Activated CD8-positive, alpha-beta T cell treated with anti-CD3 and anti-CD28 coated beads, Interleukin-2, amount 10 ng/mL, durations not matched to agents 7 days and 5 days (primary cell): ENCODE measurements around the gene CSK. TPM values are rescaled to one million over a fixed set of nuclear protein-coding genes. Genes with fewer than 3 reads are reported as not detected.

Experiments used
- ATAC-seq: fragments of 150-1000 bp; cut with Tn5 transposase; one replicate; pipeline ENCODE4 v1.10.0; 2021; ENCODE audit warnings: moderate library complexity
- CTCF ChIA-PET: fragments of 350-600 bp; sonication (Branson Sonifier 250); formaldehyde crosslinking; loops from one replicate; lab custom pipeline; 2021; ENCODE audit warnings: antibody characterized with exemption; lab: Charles Lee
- POLR2A ChIA-PET: fragments of 350-600 bp; sonication (Branson Sonifier 250); formaldehyde crosslinking; loops from one replicate; lab custom pipeline; 2021; ENCODE audit warnings: antibody characterized with exemption; lab: Charles Lee
- DNase-seq: peaks from one replicate; pipeline ENCODE4 v3.0.0-alpha.2; 2020
- H3K27ac Mint-ChIP-seq: one replicate; pipeline ENCODE4 v1.8.0; 2021; ENCODE audit warnings: mild to moderate bottlenecking, mixed read lengths
- H3K27me3 Mint-ChIP-seq: one replicate; pipeline ENCODE4 v1.8.0; 2021; ENCODE audit warnings: low read depth, mixed read lengths
- H3K36me3 Mint-ChIP-seq: one replicate; pipeline ENCODE4 v1.8.0; 2021; ENCODE audit warnings: low read depth, mixed read lengths
- H3K4me1 Mint-ChIP-seq: one replicate; pipeline ENCODE4 v1.8.0; 2021; ENCODE audit warnings: low read depth, mixed read lengths
- H3K4me3 Mint-ChIP-seq: one replicate; pipeline ENCODE4 v1.8.0; 2021; ENCODE audit warnings: mild to moderate bottlenecking, mixed read lengths
- H3K9me3 Mint-ChIP-seq: one replicate; pipeline ENCODE4 v1.8.0; 2022; ENCODE audit warnings: mixed read lengths; ENCODE audit not compliant: insufficient read depth
- total RNA-seq, 2 experiments: library from RNA; stranded (reverse); gene quantifications; one replicate each; pipeline ENCODE4 v1.2.3, GENCODE V29; 2021

CSK gene
- total RNA-seq, 2 experiments from 2014 or later: 314 to 330 TPM

DNA sequence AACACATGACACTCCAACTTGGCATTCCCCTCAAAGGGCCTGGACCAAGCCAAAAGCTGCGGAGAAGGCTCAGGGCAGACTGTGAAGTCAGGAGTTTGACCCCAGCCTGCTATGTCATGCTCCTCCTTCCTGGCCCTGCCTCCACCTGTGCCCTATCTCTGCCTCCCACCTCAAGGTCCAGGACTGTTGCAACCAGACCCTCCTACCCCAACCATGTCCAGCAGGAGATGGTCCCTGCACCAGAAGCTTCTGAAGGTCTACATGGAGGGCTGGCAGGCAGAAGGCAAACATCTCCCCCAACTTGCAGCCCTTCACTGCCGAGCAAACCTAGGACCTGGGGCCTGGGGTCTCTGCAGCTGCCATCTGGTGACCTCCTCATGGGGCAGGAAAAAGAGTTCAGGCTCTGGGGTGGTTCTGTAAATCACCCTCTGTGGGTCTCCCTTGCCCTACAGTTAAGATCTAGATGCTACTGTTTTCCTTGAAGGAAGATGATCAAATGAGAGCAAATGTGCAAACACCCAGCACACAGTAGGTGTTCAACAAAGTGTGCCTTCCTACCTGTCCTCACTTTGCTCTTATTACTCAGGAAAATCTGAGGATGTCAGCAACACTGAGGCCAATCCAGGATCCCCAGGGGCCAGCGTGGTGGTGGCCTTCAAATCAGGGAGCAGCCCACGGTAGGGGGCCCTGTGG is 11.5 kb upstream of the CSK start:
- ATAC-seq: no peak
- ChIA-PET POLR2A (interaction anchor here (0.8 to 23.0 kb wide), 9 partner anchors 10 to 138 kb away, joined by 3 to 670 read pairs (median 4); partner anchors contain the start of gene CSK), CTCF (interaction anchor here (0.6 to 24.0 kb wide), 51 partner anchors 8 to 434 kb away, joined by 3 to 1683 read pairs (median 5); partner anchors contain the start of genes CLK3, COX5A, CSK and CYP1A1)
- Mint-ChIP-seq H3K36me3 (no peaks in the 10 kb centered on the region), H3K4me3 (no peak overlapping the region), H3K9me3 (no peaks in the 10 kb centered on the region), H3K4me1 (peaks cover 35% of the 10 kb centered on the region), H3K27me3 (no peaks in the 10 kb centered on the region), H3K27ac (no peak overlapping the region)
- no peak for DNase-seq

DNA sequence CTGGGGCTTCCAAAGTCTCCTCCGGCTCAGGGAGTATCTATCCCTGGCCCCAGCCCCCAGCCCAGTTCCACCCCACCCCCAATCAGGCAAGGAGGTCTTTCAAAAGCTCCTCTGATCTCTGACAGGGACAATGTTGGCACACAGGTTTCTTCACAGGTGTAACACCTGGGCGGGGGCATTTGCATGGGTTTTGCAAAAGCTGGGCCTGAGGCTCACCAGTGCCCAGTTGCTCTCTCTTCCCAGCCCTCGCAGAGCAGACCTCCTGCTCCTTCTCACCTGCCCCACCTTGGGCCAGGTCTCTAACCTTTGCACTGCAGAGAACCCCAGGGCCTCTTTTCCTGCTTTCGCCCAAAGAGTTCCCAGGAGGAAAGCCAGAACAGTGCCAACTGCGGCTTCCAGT is 8.6 kb upstream of the CSK start:
- DNase-seq: no peak
- ChIA-PET POLR2A (interaction anchor here (23.0 kb wide), 1 partner anchor 19 kb away, joined by 670 read pairs; no protein-coding TSS in a partner anchor), CTCF (interaction anchor here (1.5 to 24.0 kb wide), 5 partner anchors 15 to 134 kb away, joined by 4 to 1683 read pairs (median 8); partner anchors contain the start of genes CSK and CYP1A1)
- Mint-ChIP-seq H3K27me3 (no peaks in the 10 kb centered on the region), H3K27ac (no peak overlapping the region), H3K36me3 (no peaks in the 10 kb centered on the region), H3K9me3 (no peaks in the 10 kb centered on the region), H3K4me1 (peaks cover 64% of the 10 kb centered on the region), H3K4me3 (no peak overlapping the region)
- ATAC-seq: no peak

DNA sequence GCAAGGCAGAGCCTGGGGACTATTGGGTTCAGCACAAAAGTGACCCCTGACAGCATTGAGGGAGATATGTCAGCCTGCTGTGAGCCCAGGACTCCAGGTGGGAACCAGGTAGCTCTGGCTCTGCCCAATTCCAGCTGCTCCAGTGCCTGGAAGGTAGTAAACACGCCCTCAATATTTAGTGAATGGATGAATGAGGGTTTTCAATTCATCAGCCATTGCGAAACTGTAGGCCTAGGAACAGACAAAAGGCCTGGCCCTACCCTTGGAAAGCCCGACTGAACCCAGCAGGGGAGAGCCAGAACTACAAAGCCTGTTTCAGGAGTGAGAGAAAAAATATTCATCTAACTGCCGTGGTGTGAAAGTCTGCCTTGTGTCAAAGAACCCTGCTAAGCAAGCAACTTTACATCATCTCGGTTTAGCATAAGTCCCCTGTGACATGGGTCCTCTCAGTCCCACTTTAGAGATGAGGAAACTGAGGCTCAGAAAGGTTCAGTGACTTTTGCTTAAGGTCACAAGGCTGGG is 8.1 kb upstream of the CSK start:
- ATAC-seq (no peak), DNase-seq (no peak)
- ChIA-PET POLR2A (interaction anchor here (23.0 kb wide), 1 partner anchor 19 kb away, joined by 670 read pairs; no protein-coding TSS in a partner anchor), CTCF (interaction anchor here (1.2 to 24.0 kb wide), 5 partner anchors 15 to 157 kb away, joined by 3 to 1683 read pairs (median 4); partner anchors contain the start of gene CSK)
- Mint-ChIP-seq H3K4me3 (no peak overlapping the region), H3K27me3 (no peaks in the 10 kb centered on the region), H3K4me1 (peaks cover 65% of the 10 kb centered on the region), H3K36me3 (no peaks in the 10 kb centered on the region), H3K9me3 (no peaks in the 10 kb centered on the region), H3K27ac (no peak overlapping the region)

DNA sequence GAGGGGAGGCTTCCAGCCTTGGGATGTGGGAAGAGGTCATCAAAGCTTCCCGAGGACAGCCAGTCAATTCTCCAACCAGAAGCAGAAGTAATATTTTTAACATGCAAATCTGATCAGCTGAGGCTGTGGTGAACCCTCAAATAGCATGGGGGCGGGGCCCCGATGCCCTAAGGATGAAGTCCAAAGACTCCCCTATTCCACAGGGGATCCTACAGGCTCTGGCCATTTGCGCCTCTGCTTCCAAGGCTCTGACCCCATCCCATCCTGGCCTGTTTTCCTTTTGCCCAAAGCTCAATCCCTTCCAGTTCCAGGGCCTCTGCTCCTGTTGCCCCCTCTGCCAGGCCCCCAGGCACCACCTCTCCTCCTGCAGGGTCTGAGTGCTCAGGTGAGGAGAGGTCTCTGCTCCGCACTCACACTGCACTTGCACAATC is 6.7 kb upstream of the CSK start:
- Mint-ChIP-seq H3K36me3 (peaks cover 3% of the 10 kb centered on the region), H3K27me3 (no peaks in the 10 kb centered on the region), H3K9me3 (no peaks in the 10 kb centered on the region), H3K27ac (peak overlapping the region; percentile 41), H3K4me1 (peaks cover 78% of the 10 kb centered on the region), H3K4me3 (no peak overlapping the region)
- POLR2A ChIA-PET: interaction anchor here (23.0 kb wide), 1 partner anchor 17 kb away, joined by 670 read pairs; no protein-coding TSS in a partner anchor
- ATAC-seq (no peak), DNase-seq (no peak)
- CTCF ChIA-PET: interaction anchor here (2.1 to 24.0 kb wide), 3 partner anchors 14 to 136 kb away, joined by 4 to 1683 read pairs (median 508); partner anchors contain the start of gene CSK

DNA sequence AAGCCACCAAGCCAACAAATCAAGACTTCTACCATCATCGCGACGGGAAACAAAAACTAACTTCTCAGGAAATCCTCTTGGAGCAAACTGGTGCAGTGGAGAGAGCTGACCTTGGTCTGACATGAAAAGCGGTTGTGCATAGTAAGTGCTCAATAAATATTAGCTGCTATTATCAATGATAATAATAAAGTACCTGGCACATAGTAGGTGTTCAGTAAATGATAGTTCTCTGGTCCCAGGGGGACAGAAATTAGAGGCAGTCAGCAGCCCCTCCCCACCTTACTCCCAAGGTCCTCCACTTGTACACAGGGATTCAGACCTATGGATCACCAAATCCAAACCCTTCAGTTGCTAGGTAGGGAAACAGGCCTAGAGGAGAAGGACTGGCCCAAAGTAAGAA is 6.0 kb upstream of the CSK start:
- POLR2A ChIA-PET: interaction anchor here (23.0 kb wide), 1 partner anchor 16 kb away, joined by 670 read pairs; no protein-coding TSS in a partner anchor
- CTCF ChIA-PET: interaction anchor here (1.8 to 25.5 kb wide), 6 partner anchors 3 to 142 kb away, joined by 4 to 1683 read pairs (median 273); partner anchors contain the start of gene CSK
- Mint-ChIP-seq H3K36me3 (peaks cover 3% of the 10 kb centered on the region), H3K4me3 (no peak overlapping the region), H3K27me3 (no peaks in the 10 kb centered on the region), H3K4me1 (peaks cover 82% of the 10 kb centered on the region), H3K27ac (peak overlapping the region; percentile 94), H3K9me3 (no peaks in the 10 kb centered on the region)
- no peak for ATAC-seq
- DNase-seq: no peak

DNA sequence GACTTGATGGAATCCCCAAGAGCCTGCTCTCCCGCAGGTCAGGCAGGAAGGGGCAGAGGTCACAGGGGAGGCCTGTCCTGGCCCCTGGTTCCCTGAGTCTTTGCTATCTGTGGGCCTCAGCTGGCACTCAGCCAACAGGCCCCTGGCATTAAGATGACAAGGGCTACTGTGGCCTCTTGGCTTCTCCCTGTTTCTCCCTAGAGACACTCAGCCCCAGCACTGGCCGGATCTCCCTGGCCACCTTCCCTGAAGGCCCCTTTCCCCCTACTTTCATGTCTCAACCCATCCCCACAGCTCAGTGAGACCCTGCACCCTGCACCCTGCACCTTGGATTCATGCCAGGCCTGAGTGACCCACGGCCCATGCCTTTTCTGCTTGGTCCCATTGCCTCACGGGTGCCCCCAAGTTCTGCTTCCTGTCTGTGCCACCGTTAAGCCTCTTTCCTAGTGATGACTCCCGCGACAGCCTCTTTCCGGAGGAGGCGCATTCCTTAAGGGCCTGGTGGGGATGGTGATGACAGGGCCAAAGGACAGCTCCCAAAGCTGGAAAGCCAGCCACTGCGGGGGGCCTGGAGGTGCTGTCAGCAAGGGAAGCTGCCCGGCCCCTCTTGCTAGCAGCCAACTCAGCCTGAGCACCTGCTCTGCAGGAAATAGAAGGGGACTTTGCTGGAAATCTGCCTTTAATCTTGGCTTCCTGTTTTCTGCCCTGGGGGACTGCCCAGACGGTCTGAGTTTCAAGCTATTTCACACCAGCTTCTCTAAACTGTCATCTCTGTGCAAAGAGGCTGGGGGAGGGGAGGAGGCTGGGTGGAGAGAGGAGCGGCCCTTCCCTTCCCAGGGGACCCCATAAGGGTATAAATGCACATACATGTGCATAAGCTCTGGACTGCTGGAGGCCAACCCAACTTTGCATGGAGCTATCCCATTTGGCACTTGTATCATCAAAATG is 4.8 kb upstream of the CSK start:
- H3K36me3 Mint-ChIP-seq: peaks cover 6% of the 10 kb centered on the region
- no peaks in the 10 kb centered on the region for H3K9me3 Mint-ChIP-seq
- peaks cover 76% of the 10 kb centered on the region for H3K4me1 Mint-ChIP-seq
- peak overlapping the region; percentile 94 for H3K27ac Mint-ChIP-seq
- peak overlapping the region; percentile 77 for H3K4me3 Mint-ChIP-seq
- CTCF ChIA-PET: interaction anchor here (1.0 to 25.5 kb wide), 14 partner anchors 2 to 398 kb away, joined by 3 to 1683 read pairs (median 5); partner anchors contain the start of genes CSK and RPP25
- no peaks in the 10 kb centered on the region for H3K27me3 Mint-ChIP-seq
- POLR2A ChIA-PET: interaction anchor here (0.5 to 23.0 kb wide), 17 partner anchors 14 to 677 kb away, joined by 3 to 670 read pairs (median 4); partner anchors contain the start of genes COX5A, FAM219B and MPI
- peak; percentile 24 for ATAC-seq
- DNase-seq: peak; percentile 62

DNA sequence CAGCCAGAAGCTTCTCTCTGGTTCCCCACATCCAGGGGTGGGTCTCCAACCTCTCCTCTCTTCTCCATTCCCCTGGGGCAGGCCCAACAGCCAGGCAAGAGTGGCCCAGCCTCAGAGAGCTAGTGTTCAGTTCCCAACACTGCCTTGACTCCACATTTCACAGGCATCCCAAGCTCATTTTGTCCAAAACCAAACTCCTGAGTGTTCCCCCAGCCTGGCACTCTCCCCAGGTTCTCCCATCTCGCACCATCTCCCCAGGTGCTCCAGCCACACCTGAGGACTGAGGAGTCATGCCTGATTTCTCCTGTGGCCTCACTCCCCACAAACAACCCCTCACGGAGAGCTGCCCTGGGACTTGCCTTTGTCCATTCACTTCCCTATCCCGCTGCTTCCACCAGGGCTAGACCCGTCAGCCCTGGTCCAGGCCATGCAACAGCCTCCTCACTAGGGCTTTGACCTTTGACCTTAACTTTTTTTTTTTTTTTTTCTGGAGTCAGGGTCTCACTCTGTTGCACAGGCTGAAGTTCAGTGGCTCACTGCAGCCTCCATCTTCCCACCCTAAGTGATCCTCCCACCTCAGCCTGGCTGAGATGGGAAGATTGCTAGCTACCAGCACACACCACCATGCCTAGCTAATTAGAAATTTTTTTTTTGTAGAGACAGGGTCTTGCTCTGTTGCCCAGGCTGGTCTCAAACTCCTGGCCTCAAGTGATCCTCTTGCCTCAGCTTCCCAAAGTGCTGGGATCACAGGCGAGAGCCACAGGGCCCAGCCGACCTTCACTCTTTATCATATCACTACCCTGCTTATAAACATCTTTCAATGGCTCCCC is 3.9 kb upstream of the CSK start:
- Mint-ChIP-seq H3K9me3 (no peaks in the 10 kb centered on the region), H3K4me1 (peaks cover 69% of the 10 kb centered on the region), H3K4me3 (peak overlapping the region; percentile 77), H3K36me3 (peaks cover 10% of the 10 kb centered on the region), H3K27ac (peak overlapping the region; percentile 94), H3K27me3 (no peaks in the 10 kb centered on the region)
- ChIA-PET CTCF (interaction anchor here (1.0 to 25.5 kb wide), 15 partner anchors 1 to 399 kb away, joined by 3 to 1683 read pairs (median 4); partner anchors contain the start of genes CSK and RPP25), POLR2A (interaction anchor here (0.6 to 23.0 kb wide), 12 partner anchors 14 to 676 kb away, joined by 3 to 670 read pairs (median 4); partner anchors contain the start of genes COX5A, FAM219B and MPI)
- no peak for DNase-seq
- ATAC-seq: no peak

DNA sequence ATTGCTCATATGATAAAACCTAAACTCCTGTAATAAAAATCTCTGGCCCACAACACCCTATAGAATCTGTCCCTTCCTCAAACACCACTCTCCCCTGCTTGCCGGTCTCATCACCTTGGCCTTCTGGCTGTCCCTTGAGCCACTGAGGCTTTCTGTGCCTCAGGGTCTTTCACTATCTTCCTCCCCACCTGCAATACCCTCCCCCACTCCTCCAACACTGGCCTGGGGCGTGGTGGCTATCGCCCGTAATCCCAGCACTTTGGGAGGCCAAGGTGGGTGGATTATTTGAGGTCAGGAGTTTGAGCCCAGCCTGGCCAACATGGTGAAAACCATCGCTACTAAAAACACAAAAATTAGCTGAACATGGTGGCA is 3.3 kb upstream of the CSK start:
- DNase-seq (no peak), ATAC-seq (no peak)
- ChIA-PET CTCF (interaction anchor here (1.0 to 25.5 kb wide), 8 partner anchors 1 to 178 kb away, joined by 3 to 1683 read pairs (median 10); partner anchors contain the start of genes CSK and RPP25), POLR2A (interaction anchor here (1.0 to 23.0 kb wide), 5 partner anchors 7 to 676 kb away, joined by 3 to 670 read pairs (median 5); no protein-coding TSS in a partner anchor)
- H3K27ac Mint-ChIP-seq: peak overlapping the region; percentile 94
- H3K36me3 Mint-ChIP-seq: peaks cover 16% of the 10 kb centered on the region
- no peaks in the 10 kb centered on the region for H3K27me3 Mint-ChIP-seq
- H3K4me1 Mint-ChIP-seq: peaks cover 68% of the 10 kb centered on the region
- H3K4me3 Mint-ChIP-seq: peak overlapping the region; percentile 77
- H3K9me3 Mint-ChIP-seq: no peaks in the 10 kb centered on the region

DNA sequence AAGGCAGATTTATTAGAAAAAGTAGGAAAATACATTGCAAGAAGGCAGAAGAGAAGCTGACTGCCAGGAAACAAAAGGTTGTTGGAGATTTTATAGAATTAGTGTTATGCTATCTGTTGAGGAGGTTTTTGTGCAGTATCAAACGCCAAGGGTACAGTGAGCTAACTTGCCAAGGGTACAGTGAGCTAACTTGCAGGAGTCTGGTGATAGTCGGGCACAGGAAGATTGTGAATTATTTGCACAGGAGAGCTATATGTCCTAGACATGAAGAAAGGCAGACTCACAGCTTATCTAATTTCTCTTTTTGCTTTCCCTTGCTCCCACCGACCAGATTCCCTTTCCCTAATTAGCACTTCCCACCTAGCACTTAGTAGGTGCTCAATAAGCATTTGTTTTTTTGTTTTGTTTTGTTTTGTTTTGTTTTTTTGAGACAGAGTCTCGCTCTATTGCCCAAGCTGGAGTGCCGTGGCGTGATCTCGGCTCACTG is 2.7 kb upstream of the CSK start:
- H3K4me1 Mint-ChIP-seq: peaks cover 67% of the 10 kb centered on the region
- peaks cover 22% of the 10 kb centered on the region for H3K36me3 Mint-ChIP-seq
- DNase-seq (no peak), ATAC-seq (no peak)
- ChIA-PET POLR2A (interaction anchor here (1.0 to 23.0 kb wide), 5 partner anchors 8 to 158 kb away, joined by 3 to 670 read pairs (median 3); partner anchors contain the start of gene COX5A), CTCF (interaction anchor here (1.0 to 25.5 kb wide), 8 partner anchors 0 to 171 kb away, joined by 3 to 1683 read pairs (median 11); partner anchors contain the start of gene CSK)
- no peaks in the 10 kb centered on the region for H3K9me3 Mint-ChIP-seq
- H3K27ac Mint-ChIP-seq: peak overlapping the region; percentile 94
- H3K27me3 Mint-ChIP-seq: no peaks in the 10 kb centered on the region
- H3K4me3 Mint-ChIP-seq: peak overlapping the region; percentile 95
